ENCODE data around the gene DGKI. TPM values are rescaled to one million over a fixed set of nuclear protein-coding genes. Genes with fewer than 3 reads are reported as not detected.

Gene DGKI
- total and polyA plus RNA-seq, 4 donors, result 0.01 to 0.37 (median 0.31) TPM

GRCh38 chr7:137850972-137851945 lies 4.5 kb upstream of the DGKI start:
- 90% methylated on average over 6 of the region's 6 CpGs for WGBS
- Histone ChIP-seq H3K27ac (ENCODE audit: low read depth in 1 of 2, low read length in 2 of 2) (no peak overlapping the region), H3K9me3 (ENCODE audit: control insufficient read depth in 4 of 4, low read length in 3 of 4) (no peaks in the 10 kb centered on the region), H3K4me3 (ENCODE audit: low read depth in 1 of 3, low read length in 3 of 3) (no peak overlapping the region), H3K27me3 (ENCODE audit: control insufficient read depth in 4 of 4, insufficient read depth in 4 of 4, low read length in 3 of 4) (peaks cover 0 to 3% (median 0%) of the 10 kb centered on the region in 4 donors), H3K4me1 (ENCODE audit: control insufficient read depth in 4 of 4, insufficient read depth in 4 of 4, low read length in 3 of 4) (peaks cover 3 to 9% (median 7%) of the 10 kb centered on the region in 4 donors), H3K9ac (ENCODE audit: low read depth in 1 of 2, low read length in 2 of 2) (no peak overlapping the region), H3K36me3 (ENCODE audit: control insufficient read depth in 4 of 4, insufficient read depth in 3 of 4, low read depth in 1 of 4, low read length in 3 of 4) (peaks cover 0 to 2% (median 0%) of the 10 kb centered on the region in 4 donors)
- TF ChIP-seq HNF4A (conservative IDR thresholded peaks at IDR 0.05) (no peak), FOXA1 (IDR thresholded peaks at IDR 0.05) (no peak), GABPA (IDR thresholded peaks at IDR 0.05 in 1 of 2, conservative IDR thresholded peaks at IDR 0.05 in 1 of 2) (no peak), FOXA2 (IDR thresholded peaks at IDR 0.05) (no peak), MAX (IDR thresholded peaks at IDR 0.05) (no peak), ATF3 (IDR thresholded peaks at IDR 0.05) (no peak), YY1 (IDR thresholded peaks at IDR 0.05) (no peak), NR2F2 (IDR thresholded peaks at IDR 0.05) (no peak)
- TF ChIP-seq, protein P1, sequence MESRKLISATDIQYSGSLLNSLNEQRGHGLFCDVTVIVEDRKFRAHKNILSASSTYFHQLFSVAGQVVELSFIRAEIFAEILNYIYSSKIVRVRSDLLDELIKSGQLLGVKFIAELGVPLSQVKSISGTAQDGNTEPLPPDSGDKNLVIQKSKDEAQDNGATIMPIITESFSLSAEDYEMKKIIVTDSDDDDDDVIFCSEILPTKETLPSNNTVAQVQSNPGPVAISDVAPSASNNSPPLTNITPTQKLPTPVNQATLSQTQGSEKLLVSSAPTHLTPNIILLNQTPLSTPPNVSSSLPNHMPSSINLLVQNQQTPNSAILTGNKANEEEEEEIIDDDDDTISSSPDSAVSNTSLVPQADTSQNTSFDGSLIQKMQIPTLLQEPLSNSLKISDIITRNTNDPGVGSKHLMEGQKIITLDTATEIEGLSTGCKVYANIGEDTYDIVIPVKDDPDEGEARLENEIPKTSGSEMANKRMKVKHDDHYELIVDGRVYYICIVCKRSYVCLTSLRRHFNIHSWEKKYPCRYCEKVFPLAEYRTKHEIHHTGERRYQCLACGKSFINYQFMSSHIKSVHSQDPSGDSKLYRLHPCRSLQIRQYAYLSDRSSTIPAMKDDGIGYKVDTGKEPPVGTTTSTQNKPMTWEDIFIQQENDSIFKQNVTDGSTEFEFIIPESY (IDR thresholded peaks at IDR 0.05), result no peak
- DNase-seq (ENCODE audit: low spot score), result no peak

- Histone ChIP-seq H3K4me3 (ENCODE audit: low read depth in 1 of 3, low read length in 3 of 3) (no peak overlapping the region), H3K36me3 (ENCODE audit: control insufficient read depth in 4 of 4, insufficient read depth in 3 of 4, low read depth in 1 of 4, low read length in 3 of 4) (peaks cover 0 to 2% (median 0%) of the 10 kb centered on the region in 4 donors), H3K27ac (ENCODE audit: low read depth in 1 of 2, low read length in 2 of 2) (no peak overlapping the region), H3K27me3 (ENCODE audit: control insufficient read depth in 4 of 4, insufficient read depth in 4 of 4, low read length in 3 of 4) (peaks cover 0 to 5% (median 0%) of the 10 kb centered on the region in 4 donors), H3K4me1 (ENCODE audit: control insufficient read depth in 4 of 4, insufficient read depth in 4 of 4, low read length in 3 of 4) (peaks cover 5 to 12% (median 8%) of the 10 kb centered on the region in 4 donors), H3K9me3 (ENCODE audit: control insufficient read depth in 4 of 4, low read length in 3 of 4) (no peaks in the 10 kb centered on the region), H3K9ac (ENCODE audit: low read depth in 1 of 2, low read length in 2 of 2) (no peak overlapping the region)
- DNase-seq (ENCODE audit: low spot score), result no peak
- TF ChIP-seq, protein P1 (IDR thresholded peaks at IDR 0.05), result no peak
- TF ChIP-seq ATF3 (IDR thresholded peaks at IDR 0.05) (no peak), HNF4A (conservative IDR thresholded peaks at IDR 0.05) (no peak)
- 88% methylated on average over 2 of the region's 2 CpGs for WGBS
Observed at GRCh38 chr7:137850571-137850970, 3.8 kb upstream of the DGKI start.

- H3K9me3 ChIP-seq (ENCODE audit: control insufficient read depth in 4 of 4, low read length in 3 of 4), result no peaks in the 10 kb centered on the region
- DNase-seq (ENCODE audit: low spot score), result no peak
- 73% methylated on average over 8 of the region's 8 CpGs for WGBS
- peaks cover 5 to 12% (median 8%) of the 10 kb centered on the region in 4 donors for H3K4me1 ChIP-seq (ENCODE audit: control insufficient read depth in 4 of 4, insufficient read depth in 4 of 4, low read length in 3 of 4)
- no peak overlapping the region for H3K27ac ChIP-seq (ENCODE audit: low read depth in 1 of 2, low read length in 2 of 2)
- H3K9ac ChIP-seq (ENCODE audit: low read depth in 1 of 2, low read length in 2 of 2), result no peak overlapping the region
- TF ChIP-seq NR2F2 (IDR thresholded peaks at IDR 0.05) (no peak), RXRA (IDR thresholded peaks at IDR 0.05) (no peak), CTCF (IDR thresholded peaks at IDR 0.05; ENCODE audit: low read depth, low read length, missing input control) (no peak), FOXA1 (IDR thresholded peaks at IDR 0.05) (no peak), GABPA (IDR thresholded peaks at IDR 0.05 in 1 of 2, conservative IDR thresholded peaks at IDR 0.05 in 1 of 2) (no peak)
- H3K36me3 ChIP-seq (ENCODE audit: control insufficient read depth in 4 of 4, insufficient read depth in 3 of 4, low read depth in 1 of 4, low read length in 3 of 4), result peaks cover 0 to 2% (median 0%) of the 10 kb centered on the region in 4 donors
- peaks cover 0 to 7% (median 0%) of the 10 kb centered on the region in 4 donors for H3K27me3 ChIP-seq (ENCODE audit: control insufficient read depth in 4 of 4, insufficient read depth in 4 of 4, low read length in 3 of 4)
- no peak overlapping the region for H3K4me3 ChIP-seq (ENCODE audit: low read depth in 1 of 3, low read length in 3 of 3)
Observed at GRCh38 chr7:137848095-137848494, 1.3 kb upstream of the DGKI start.
